UCSD-AML1 (cell line): Measurements from ENCODE around the gene STX8.
A peak's percentile ranks its signal among the peaks of the same experiment; 100 is the strongest.

Source experiments
- DNase-seq: peaks from one replicate; lab custom pipeline; 2025; ENCODE audit not compliant: unreplicated experiment; lab: John Stamatoyannopoulos, UW

Gene STX8

GRCh38 chr17:9217151-9218056 is 358.2 kb downstream of the STX8 start:
- DNase-seq = no peak

GRCh38 chr17:9215465-9215864 is 360.2 kb downstream of the STX8 start:
- no peak for DNase-seq

- no peak for DNase-seq
Measured at GRCh38 chr17:9213303-9213640, 362.3 kb downstream of the STX8 start.

- DNase-seq = no peak
Measured at GRCh38 chr17:9212376-9213302, 363.0 kb downstream of the STX8 start.

GRCh38 chr17:9211133-9211765 is 364.4 kb downstream of the STX8 start:
- no peak for DNase-seq

GRCh38 chr17:9209781-9210370 is 365.7 kb downstream of the STX8 start:
- no peak for DNase-seq

GRCh38 chr17:9209347-9209746 is 366.3 kb downstream of the STX8 start:
- no peak for DNase-seq

- DNase-seq = no peak
Measured at GRCh38 chr17:9208381-9209105, 367.1 kb downstream of the STX8 start.

GRCh38 chr17:9206741-9207332 is 368.8 kb downstream of the STX8 start:
- no peak for DNase-seq

- no peak for DNase-seq
Measured at GRCh38 chr17:9206410-9206703, 369.3 kb downstream of the STX8 start.

GRCh38 chr17:9205520-9206409 is 369.9 kb downstream of the STX8 start:
- DNase-seq = no peak

GRCh38 chr17:9204637-9205329 is 370.8 kb downstream of the STX8 start:
- DNase-seq = peak; percentile 41

GRCh38 chr17:9203771-9204425 is 371.7 kb downstream of the STX8 start:
- DNase-seq = no peak

GRCh38 chr17:9202532-9202931 is 373.1 kb downstream of the STX8 start:
- no peak for DNase-seq

- DNase-seq = no peak
Measured at GRCh38 chr17:9200699-9201359, 374.8 kb downstream of the STX8 start.
